Limb (tissue), 2 donors: Measurements from ENCODE around the gene IL1B.
"Not testable (repeated sequence)": the region's sequence is repeated elsewhere in the genome, so short reads cannot be mapped to it uniquely, and the experiment has no call there.

ENCODE experiments used
- DNase-seq, 2 donors: peaks; one replicate each; pipeline ENCODE4 v3.0.0-alpha.2; 2016; ENCODE audit errors: extremely low spot score in 2 of 2

Gene IL1B

GRCh38 chr2:112836695-112837117 is at the start of gene IL1B:
IL1B (minus strand) TSS chr2:112836779; CDS start chr2:112836229, 550 bp downstream.
- no peak for DNase-seq

- DNase-seq: no peak
These were observed 49.7 kb upstream of the IL1B start for GRCh38 chr2:112886291-112886690.

GRCh38 chr2:112885506-112885902 is 48.9 kb upstream of the IL1B start:
- DNase-seq: no peak

DNA sequence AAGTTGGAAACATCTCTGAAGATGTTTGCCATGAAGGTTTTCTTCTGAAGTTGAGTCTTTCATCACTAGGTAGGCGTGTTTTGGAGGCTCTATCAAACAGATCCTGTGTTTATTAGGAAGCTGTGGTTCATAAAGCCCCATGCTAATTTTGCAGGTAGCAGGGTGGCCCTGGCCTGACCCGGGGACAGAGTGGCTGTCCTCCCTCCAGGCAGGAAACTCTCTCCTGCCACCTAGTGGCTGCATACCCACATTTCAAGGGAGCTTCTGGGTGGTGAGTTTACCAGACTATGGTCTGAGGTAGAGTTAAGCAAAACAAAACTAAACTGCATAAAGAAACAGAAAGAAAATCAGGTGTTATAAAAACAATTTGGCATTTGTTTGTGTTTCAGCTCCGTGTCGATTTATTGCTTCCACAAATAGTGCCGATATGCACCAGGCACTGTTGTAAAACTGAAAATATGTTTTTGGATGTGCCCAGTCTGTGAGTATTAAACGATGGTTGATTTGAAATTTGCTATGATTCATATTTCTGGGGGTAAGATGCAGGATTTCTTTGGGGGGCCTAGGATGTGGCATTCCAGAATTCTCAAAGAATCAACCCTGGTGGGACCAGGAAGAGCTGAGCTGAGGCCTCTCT is 48.4 kb upstream of the IL1B start:
- no peak for DNase-seq

- DNase-seq: no peak
These were observed 47.1 kb upstream of the IL1B start for GRCh38 chr2:112883669-112884068.

DNA sequence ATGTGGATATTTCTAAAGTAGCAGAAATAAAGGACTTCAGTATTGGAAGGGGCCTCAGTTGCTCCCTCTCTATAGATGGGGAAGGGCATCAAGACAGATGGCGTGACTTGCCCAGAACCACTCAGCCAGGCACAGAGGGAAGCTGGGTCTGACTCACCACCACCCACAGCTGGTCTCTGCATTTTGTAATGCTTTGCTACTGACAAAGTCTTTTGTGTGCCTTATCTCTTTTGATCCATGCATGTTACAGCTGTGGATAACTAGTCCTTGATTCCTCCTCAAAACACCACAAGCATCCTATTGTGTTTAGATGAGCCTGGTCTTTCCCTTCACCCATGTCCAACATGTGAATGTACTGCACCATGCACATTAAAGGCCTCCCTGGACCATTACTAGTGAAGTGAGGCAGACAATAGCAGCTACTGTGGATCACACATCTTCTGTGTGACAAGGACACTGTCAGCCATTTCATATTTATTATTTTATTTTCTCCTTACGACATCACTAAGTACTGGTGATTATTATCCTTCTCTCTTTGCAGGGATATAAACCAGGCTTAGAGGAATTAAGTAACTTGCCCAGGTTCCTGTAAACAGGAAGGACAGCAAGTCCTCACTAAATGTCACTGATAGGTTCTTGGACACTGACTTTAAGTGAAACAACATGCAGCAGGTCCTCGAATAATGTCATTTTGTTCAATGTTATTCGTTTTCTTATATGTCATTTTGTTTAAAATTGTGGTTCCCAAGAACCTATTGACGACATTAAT is 44.8 kb upstream of the IL1B start:
- DNase-seq: no peak

DNA sequence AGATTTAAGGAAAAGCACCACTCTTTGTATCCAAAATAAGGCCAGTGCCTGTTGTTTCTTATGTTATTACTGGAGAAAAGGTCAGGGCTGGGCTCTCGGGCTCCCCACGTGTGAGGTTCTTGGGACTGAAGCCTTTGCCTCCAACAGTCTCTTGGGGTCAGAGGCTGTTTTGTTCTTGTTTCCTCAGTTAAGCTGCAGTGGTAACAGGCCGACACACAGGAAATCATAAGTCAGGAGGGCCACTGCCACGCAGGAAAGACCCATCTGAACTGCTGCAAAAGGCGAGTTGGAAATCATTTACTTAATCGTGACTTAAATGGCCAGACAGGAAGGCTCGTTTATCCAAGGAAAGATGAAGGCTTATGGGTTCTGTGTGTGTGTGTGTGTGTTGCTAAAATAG is 44.1 kb upstream of the IL1B start:
- DNase-seq: no peak

- DNase-seq: no peak
These were observed 43.5 kb upstream of the IL1B start for GRCh38 chr2:112880091-112880531.

DNA sequence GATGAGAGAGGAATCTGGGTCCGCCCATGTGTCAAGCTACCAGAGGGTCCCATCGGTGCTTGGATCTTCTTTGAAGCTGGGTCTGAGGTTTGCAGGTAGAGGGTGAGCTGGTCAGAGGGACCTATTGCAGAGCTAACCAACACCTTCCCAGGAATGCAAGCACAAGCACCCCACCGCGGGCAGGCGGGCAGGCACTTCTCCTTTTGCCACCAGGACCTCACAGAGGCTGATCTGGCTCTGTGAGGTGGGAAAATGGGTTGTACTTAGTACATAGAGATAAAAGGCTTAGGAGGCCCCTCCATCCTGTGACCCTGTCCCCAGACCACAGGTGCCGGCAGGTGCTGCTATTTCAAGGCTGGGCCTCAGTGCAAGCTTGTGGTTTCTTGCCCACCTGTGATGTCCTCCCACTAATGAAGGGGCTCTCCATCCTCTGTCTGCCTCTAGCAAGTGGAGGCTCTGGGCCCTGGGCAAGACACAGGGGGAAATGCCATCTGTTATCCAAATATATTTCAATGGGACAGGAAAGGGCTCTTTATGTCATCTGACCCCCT is 43.0 kb upstream of the IL1B start:
- DNase-seq: no peak

DNA sequence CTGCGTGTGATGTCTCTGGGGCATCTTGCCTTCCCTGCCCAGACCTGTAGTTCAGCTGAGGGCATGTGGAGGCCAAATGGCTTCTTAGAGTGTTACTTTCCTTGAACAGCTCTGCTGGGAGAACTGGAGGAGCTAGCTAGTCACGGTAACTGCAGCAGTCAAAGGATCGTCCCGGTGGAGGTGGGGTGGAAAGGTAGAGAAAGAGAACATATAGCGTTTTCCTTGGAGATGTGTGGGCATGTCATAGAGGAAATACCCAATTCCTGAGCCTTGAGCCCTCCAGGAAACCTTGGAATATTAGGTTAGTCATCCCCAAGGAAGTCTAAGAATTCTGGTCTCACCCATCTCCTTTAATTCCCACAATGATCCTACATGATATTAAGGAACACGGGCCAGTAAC is 40.8 kb upstream of the IL1B start:
- DNase-seq: no peak

GRCh38 chr2:112876971-112877361 is 40.4 kb upstream of the IL1B start:
- no peak for DNase-seq

DNA sequence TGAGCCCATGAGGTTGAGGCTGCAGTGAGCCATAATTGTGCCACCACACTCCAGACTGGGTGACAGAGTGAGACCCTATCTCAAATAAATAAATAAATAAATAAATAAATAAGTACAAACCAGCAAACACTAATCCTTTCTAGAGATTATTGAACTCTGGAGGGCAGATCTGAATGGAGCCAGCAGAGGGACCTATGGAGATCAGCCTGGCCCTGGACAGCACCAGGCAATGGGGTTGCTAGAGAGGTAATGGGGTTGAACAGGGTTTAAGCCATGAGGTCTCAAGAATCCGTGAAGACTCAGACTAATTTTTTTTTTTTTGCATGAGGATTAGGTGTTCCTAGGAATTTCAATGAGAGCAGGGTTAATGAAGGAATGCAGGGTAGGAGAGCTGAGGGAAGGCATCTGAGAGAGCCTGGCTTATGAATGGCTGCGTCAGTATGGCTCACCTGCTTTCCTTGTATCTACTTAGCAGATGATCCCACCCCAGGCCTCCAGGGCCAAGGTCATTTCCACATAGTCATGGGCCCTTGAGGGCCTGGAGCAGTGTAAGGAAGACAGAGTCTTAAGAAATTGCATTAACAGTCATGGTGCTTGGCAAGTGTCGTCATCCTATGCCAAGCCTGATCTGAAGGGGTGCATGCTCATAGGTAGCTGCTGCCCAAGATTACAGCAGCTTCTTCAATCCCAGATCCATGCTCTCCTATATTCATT is 39.8 kb upstream of the IL1B start:
- DNase-seq: no peak

- no peak for DNase-seq
These were observed 34.6 kb upstream of the IL1B start for GRCh38 chr2:112870841-112871835.

DNA sequence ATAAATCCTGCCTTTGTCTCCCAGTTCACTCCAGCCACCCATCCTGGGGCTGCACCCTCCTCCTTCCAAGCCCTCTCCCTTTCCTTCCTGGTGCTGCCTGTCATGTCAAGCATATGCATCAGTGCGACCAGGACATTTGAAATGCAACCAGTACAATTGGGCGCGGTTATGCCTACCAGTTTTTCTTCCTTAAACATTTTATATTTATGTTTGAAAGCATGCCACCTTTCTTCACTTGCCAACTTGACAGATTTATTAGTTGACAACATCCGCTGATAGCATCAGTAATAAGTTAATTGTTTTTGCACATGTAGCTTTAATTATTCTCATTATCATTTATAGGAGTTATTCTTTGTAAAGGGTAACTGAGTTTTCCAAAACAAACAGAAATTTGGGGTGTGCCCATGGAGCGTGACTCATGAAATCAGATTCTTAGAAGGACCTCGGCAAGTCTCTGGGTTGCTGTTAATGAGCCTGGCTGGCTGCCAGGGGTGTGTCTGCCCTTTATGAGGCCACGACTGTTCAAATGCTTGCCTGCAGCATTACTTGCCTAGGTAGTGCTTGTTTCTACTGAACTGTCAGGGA is 32.8 kb upstream of the IL1B start:
- peak; percentile 4 to 56 for DNase-seq

GRCh38 chr2:112867701-112868631 is 31.4 kb upstream of the IL1B start:
- DNase-seq: no peak

- no peak for DNase-seq
These were observed 29.7 kb upstream of the IL1B start for GRCh38 chr2:112866128-112866835.

- no peak for DNase-seq
These were observed 27.5 kb upstream of the IL1B start for GRCh38 chr2:112864072-112864471.

- not testable (repeated sequence) for DNase-seq
These were observed 23.0 kb upstream of the IL1B start for GRCh38 chr2:112859406-112860183.
